C4-2B (cell line): ENCODE measurements around the gene COL26A1.

Experiments used
- H3K27ac ChIP-seq: fragments of 450-650 bp; 2 replicates; pipeline ENCODE4 v1.5.1; 2017
- ZFX ChIP-seq: fragments of 450-650 bp; IDR thresholded peaks from 2 replicates; pipeline ENCODE4 v1.6.1; 2017
- TF ChIP-seq, protein P1 (sequence below): fragments of 450-650 bp; conservative IDR thresholded peaks from 2 replicates; pipeline ENCODE4 v1.5.1; 2017; ENCODE audit warnings: mild to moderate bottlenecking

The COL26A1 gene

DNA sequence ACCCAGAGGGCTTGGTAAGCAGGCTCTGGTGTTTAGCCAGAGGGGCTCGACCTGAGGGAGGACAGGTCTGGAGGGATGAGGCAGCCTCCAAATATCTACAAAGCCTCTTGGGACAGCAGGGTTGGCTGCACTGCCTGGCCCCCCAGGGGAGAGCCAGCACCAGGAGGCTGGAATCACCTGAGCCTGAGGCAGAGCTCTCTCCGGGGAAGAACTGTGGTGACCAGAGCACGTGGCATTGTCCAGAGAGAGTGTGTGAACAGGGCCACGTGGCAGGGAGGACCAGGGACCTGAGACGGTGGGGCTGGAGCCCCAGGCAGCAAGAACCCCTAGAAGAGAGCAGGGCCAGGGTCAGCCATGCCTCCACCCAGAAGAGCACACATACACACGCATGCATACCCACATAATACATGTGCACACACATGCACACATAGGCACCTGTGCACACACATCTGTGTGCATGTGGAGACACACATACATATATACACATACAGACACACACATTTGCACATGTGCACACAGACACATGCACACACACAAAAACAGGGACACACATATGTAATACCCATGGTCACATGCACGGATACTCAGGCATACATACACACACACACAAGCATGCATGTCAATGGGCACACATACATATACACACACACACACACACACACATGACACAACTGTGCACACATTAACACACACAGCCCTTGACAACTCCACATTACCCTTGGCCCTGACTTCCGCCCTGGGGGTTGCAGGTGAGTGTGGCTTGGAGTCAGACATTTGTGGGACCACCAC, 171.5 kb downstream of the COL26A1 start:
- H3K27ac ChIP-seq = no peak overlapping the region
- no peak for TF ChIP-seq ZFX
- TF ChIP-seq, protein P1, sequence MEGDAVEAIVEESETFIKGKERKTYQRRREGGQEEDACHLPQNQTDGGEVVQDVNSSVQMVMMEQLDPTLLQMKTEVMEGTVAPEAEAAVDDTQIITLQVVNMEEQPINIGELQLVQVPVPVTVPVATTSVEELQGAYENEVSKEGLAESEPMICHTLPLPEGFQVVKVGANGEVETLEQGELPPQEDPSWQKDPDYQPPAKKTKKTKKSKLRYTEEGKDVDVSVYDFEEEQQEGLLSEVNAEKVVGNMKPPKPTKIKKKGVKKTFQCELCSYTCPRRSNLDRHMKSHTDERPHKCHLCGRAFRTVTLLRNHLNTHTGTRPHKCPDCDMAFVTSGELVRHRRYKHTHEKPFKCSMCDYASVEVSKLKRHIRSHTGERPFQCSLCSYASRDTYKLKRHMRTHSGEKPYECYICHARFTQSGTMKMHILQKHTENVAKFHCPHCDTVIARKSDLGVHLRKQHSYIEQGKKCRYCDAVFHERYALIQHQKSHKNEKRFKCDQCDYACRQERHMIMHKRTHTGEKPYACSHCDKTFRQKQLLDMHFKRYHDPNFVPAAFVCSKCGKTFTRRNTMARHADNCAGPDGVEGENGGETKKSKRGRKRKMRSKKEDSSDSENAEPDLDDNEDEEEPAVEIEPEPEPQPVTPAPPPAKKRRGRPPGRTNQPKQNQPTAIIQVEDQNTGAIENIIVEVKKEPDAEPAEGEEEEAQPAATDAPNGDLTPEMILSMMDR = no peak

DNA sequence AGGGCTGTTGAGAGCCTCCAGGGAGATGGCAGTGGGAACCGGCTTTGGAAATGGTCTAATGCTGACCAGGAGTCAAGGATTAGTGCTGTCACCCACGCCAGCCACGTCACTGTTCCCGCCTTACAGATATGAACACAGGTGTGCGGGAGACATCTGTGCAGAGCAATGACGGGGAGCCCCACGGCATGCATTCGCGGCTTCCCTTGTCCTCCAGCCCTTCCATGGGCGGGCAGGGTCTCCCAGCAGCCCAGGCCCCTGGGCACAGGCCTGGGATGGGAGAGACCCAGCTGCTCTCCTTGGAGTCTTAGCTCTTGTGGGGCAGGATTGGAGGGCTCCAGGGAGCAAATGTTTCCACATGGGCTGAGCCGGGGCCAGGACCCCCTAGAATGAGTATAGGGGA, 172.2 kb downstream of the COL26A1 start:
- H3K27ac ChIP-seq = no peak overlapping the region
- TF ChIP-seq, protein P1 = no peak
- TF ChIP-seq ZFX = no peak

DNA sequence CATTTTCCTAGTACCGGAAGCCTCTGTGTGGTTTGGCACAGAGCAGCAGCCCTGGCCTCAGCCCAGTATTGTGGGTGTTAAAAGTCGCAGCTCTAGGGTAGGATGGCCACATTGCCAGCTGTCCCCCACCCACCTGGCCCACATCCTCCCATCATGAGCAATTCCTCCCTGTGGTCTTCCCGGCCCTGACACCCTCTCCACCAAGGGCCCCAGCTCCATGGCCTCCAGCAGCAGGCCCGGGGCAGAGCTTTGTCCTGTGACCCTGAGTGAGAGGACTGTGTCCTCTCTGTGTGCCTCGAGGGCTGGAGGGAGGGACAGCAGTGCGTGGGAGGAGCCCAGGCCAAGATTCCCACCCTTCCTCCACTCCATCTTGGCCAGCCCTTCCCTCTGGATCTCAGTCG, 172.7 kb downstream of the COL26A1 start:
- H3K27ac ChIP-seq = no peak overlapping the region
- TF ChIP-seq ZFX = no peak
- TF ChIP-seq, protein P1 = no peak

DNA sequence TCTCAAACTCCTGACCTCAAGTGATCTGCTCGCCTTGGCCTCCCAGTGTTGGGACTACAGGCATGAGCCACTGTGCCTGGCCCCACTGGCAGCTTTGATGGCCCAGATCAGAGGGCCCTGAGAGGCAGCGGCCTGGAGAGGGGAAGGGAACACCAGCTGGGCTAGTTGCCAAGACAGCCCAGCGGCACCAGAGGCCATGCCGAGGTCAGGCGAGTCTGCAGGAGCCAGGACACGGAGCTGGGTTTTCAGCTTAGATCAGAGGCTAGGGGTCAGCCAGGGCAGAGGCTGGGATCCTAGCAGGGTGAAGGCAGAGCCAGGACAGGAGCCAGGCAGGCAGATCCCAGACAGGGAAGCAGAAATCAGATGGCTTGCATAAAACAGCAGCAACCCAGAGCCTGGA, 173.6 kb downstream of the COL26A1 start:
- TF ChIP-seq, protein P1 = no peak
- H3K27ac ChIP-seq = no peak overlapping the region

DNA sequence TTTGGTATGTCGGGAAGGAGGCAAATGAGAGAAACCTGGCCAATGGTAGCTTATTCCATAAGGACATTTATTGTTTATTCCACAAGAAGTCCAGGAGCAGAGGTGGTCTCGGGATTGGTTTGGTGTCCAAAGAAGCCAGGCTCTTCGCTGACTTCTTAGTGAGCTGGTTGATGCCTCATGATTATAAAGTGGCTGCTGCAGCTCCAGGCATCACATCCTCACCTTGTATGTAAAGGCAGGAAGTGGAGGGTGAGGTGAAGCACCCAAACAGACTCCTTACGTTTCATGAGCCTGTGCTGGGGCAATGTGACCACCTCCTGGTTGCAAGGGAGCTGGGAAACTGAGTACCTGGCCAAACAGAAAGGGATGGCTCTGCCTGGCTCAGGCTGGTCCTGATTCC, 174.0 kb downstream of the COL26A1 start:
- TF ChIP-seq, protein P1 = no peak
- no peak for TF ChIP-seq ZFX
- H3K27ac ChIP-seq = no peak overlapping the region

DNA sequence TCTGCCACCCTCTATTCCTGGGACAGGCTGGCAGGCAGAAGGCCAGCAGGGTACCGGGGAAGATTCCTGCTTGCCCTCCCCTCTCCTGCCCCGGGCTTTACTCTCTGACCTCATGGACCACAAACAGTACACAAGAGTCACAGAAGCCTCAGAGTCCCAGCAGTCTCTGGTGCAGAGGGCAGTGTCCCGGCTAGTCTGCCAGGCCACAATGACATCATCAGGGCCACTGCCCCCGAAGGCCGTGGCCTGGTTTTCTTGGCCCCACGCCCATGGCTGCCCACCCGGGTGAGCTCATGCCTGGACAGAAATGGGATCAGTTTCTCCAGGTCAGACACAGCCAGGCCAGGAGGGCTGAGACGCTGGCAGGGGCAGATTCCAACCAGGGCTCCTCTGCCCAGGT, 174.5 kb downstream of the COL26A1 start:
- H3K27ac ChIP-seq = no peak overlapping the region
- TF ChIP-seq ZFX = no peak
- TF ChIP-seq, protein P1 = no peak

DNA sequence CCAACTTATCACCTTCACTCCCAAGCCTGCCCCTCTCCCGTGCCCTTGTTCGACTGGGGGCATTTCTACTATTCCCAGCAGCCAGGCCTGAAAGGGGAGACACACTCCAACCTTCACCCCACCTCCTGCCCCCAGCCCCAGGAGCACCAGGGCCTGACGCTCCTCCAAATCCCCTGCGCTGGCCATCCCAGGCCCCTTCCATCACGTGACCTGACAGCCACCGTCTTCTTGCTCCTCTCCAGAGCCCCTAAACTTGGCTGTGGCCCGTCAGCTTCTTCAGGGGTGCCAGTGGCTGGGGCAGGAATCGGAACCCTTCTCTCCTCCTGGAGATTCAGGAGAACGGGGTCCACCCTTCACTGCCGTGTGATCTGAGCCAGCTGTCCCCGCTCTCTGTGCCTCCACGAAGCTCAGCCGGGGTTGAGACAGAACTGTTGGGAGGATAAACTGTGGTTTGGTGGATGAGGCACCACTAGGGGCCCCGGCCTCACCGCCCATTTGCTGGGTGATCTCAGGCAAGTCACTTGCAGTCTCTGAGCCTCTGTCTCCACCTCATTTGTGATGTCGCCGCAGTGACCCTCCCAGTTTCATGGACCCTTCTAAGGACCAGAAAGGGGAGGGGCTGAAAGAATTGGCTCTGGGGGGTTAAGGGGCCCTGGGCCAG, 175.4 kb downstream of the COL26A1 start:
- TF ChIP-seq ZFX = no peak
- TF ChIP-seq, protein P1 = no peak
- no peak overlapping the region for H3K27ac ChIP-seq
